ENCODE measurements around the gene KAZALD1. TPM values are rescaled to one million over a fixed set of nuclear protein-coding genes. Genes with fewer than 3 reads are reported as not detected.
A peak's percentile ranks its signal among the peaks of the same experiment; 100 is the strongest.

KAZALD1 gene
- total RNA-seq, 1 experiment from 2014 or later, result 1.8 TPM

GRCh38 chr10:101062232-101063049 is 652 bp downstream of the KAZALD1 start:
- H3K36me3 Mint-ChIP-seq (ENCODE audit: insufficient read depth, unreplicated experiment), result peaks cover 32% of the 10 kb centered on the region
- DNase-seq, result peak; percentile 66
- TF ChIP-seq CTCF (IDR thresholded peaks at IDR 0.05; ENCODE audit: unreplicated experiment), result no peak
- H3K4me3 Mint-ChIP-seq (ENCODE audit: low read depth, unreplicated experiment), result peak overlapping the region; percentile 86
- H3K27me3 Mint-ChIP-seq (ENCODE audit: unreplicated experiment), result no peaks in the 10 kb centered on the region
- H3K9me3 Mint-ChIP-seq (ENCODE audit: low read depth, unreplicated experiment), result no peaks in the 10 kb centered on the region
- BruUV-seq (replicated peaks), result no TSS peak
- H3K27ac Mint-ChIP-seq (ENCODE audit: unreplicated experiment), result no peak overlapping the region
- CTCF ChIA-PET, result interaction anchor here (1.1 to 1.5 kb wide), 2 partner anchors 21 to 33 kb away, joined by 3 to 7 read pairs; no protein-coding TSS in a partner anchor
- intact Hi-C loops (cut with micrococcal nuclease; ENCODE audit: unreplicated experiment), result no loop called here
- H3K4me1 Mint-ChIP-seq (ENCODE audit: low read depth, unreplicated experiment), result peaks cover 26% of the 10 kb centered on the region

GRCh38 chr10:101063050-101063525 is 1.3 kb downstream of the KAZALD1 start:
- Mint-ChIP-seq H3K36me3 (ENCODE audit: insufficient read depth, unreplicated experiment) (peaks cover 37% of the 10 kb centered on the region), H3K9me3 (ENCODE audit: low read depth, unreplicated experiment) (no peaks in the 10 kb centered on the region), H3K27ac (ENCODE audit: unreplicated experiment) (no peak overlapping the region)

GRCh38 chr10:101063548-101064414 is 2.0 kb downstream of the KAZALD1 start:
- no peaks in the 10 kb centered on the region for H3K27me3 Mint-ChIP-seq (ENCODE audit: unreplicated experiment)
- H3K27ac Mint-ChIP-seq (ENCODE audit: unreplicated experiment), result no peak overlapping the region
- peaks cover 26% of the 10 kb centered on the region for H3K4me1 Mint-ChIP-seq (ENCODE audit: low read depth, unreplicated experiment)
- no peak overlapping the region for H3K4me3 Mint-ChIP-seq (ENCODE audit: low read depth, unreplicated experiment)
- no peak for DNase-seq
- no peak for TF ChIP-seq CTCF (IDR thresholded peaks at IDR 0.05; ENCODE audit: unreplicated experiment)
- intact Hi-C loops (cut with micrococcal nuclease; ENCODE audit: unreplicated experiment), result no loop called here
- H3K36me3 Mint-ChIP-seq (ENCODE audit: insufficient read depth, unreplicated experiment), result peaks cover 37% of the 10 kb centered on the region
- no TSS peak for BruUV-seq (replicated peaks)
- no peaks in the 10 kb centered on the region for H3K9me3 Mint-ChIP-seq (ENCODE audit: low read depth, unreplicated experiment)
- CTCF ChIA-PET, result interaction anchor here (0.9 to 1.5 kb wide), 2 partner anchors 14 to 22 kb away, joined by 3 to 7 read pairs; no protein-coding TSS in a partner anchor

More at GRCh38 chr10:101063050-101063525, 1.3 kb downstream of the KAZALD1 start:
- no peak for TF ChIP-seq CTCF (IDR thresholded peaks at IDR 0.05; ENCODE audit: unreplicated experiment)
- peak overlapping the region; percentile 86 for H3K4me3 Mint-ChIP-seq (ENCODE audit: low read depth, unreplicated experiment)
- H3K27me3 Mint-ChIP-seq (ENCODE audit: unreplicated experiment), result no peaks in the 10 kb centered on the region
- CTCF ChIA-PET, result interaction anchor here (0.9 to 1.5 kb wide), 2 partner anchors 13 to 22 kb away, joined by 3 to 7 read pairs; no protein-coding TSS in a partner anchor
- peaks cover 26% of the 10 kb centered on the region for H3K4me1 Mint-ChIP-seq (ENCODE audit: low read depth, unreplicated experiment)
- DNase-seq, result no peak
- intact Hi-C loops (cut with micrococcal nuclease; ENCODE audit: unreplicated experiment), result no loop called here
- BruUV-seq (replicated peaks), result no TSS peak

GRCh38 chr10:101064415-101065030 is 2.7 kb downstream of the KAZALD1 start:
- no peak for TF ChIP-seq CTCF (IDR thresholded peaks at IDR 0.05; ENCODE audit: unreplicated experiment)
- CTCF ChIA-PET, result no interaction called here
- BruUV-seq (replicated peaks), result no TSS peak
- H3K4me1 Mint-ChIP-seq (ENCODE audit: low read depth, unreplicated experiment), result peaks cover 22% of the 10 kb centered on the region
- H3K36me3 Mint-ChIP-seq (ENCODE audit: insufficient read depth, unreplicated experiment), result peaks cover 37% of the 10 kb centered on the region
- intact Hi-C loops (cut with micrococcal nuclease; ENCODE audit: unreplicated experiment), result no loop called here
- no peaks in the 10 kb centered on the region for H3K9me3 Mint-ChIP-seq (ENCODE audit: low read depth, unreplicated experiment)
- no peaks in the 10 kb centered on the region for H3K27me3 Mint-ChIP-seq (ENCODE audit: unreplicated experiment)
- DNase-seq, result no peak
- no peak overlapping the region for H3K27ac Mint-ChIP-seq (ENCODE audit: unreplicated experiment)
- H3K4me3 Mint-ChIP-seq (ENCODE audit: low read depth, unreplicated experiment), result no peak overlapping the region
